GM19351 (cell line): ENCODE data around the gene FAT2.
"Not testable (repeated sequence)": the region's sequence is repeated elsewhere in the genome, so short reads cannot be mapped to it uniquely, and the experiment has no call there.

Experiments used
- ATAC-seq: cut with Tn5 transposase; IDR thresholded peaks from one replicate; pipeline ENCODE4 v1.9.1; 2021; ENCODE audit warnings: mild to moderate bottlenecking, moderate library complexity; ENCODE audit not compliant: unreplicated experiment

The FAT2 gene

DNA sequence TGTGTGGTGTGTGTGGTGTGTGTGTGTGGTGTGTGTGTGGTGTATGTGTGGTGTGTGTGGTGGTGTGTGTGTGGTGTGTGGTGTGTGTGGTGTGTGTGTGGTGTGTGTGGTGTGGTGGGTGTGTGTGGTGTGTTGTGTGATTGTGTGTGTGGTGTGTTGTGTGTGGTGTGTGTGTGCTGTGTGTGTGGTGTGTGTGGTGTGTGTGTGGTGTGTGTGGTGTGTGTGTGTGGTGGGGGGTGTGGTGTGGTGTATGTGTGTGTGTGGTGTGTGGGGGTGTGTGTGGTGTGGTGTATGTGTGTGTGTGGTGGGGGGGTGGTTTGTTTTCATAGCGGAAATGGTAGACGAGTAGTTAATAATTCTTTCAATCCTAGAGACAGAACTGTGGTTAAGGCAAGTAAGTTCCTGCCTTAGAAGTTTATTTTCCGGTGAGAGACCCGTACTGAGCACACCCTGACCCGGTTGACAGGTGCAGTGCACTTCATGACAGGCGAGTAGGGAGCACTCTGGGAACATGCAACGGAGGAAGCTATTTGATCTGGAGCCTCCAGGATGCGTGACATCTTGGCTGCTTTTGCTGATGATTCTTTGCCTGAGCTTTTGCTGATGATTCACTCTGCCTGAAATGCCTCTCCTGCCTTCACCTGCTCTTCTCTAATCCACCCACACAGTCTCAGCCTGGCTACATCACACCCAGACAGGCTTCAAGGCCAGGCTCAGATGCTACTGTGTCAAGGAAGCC, 21.7 kb upstream of the FAT2 start:
- ATAC-seq, result peak; percentile 80

DNA sequence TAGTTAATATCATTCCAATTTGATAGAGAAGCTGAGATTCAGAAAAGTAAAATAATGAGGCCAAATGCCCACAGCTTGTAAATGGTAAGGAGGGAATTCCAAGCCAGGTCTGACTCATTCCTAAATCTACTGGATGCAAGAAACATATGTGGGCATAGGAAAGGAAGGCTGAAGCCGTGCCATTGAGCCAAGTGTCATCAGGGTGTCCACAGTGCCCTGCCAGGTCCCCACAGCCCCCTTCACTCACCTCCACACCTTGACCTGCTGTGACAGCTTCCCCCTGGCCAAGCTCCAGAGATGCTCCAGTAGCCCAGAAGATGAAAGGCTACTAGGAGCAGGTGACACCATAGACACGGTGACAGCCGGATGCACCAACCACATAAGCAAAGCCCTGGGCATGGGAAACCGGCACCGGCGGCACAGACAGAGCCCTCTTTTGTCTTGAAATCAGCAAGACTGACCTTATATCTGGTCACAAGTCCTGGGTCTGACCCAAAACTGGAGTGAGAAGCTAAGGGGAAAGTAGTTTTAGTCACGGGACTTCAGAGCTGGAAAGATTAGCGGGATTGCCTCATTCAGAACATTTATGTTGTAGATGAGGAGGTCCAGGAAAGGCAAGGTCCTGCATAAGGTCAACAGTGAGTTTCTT, 20.1 kb upstream of the FAT2 start:
- no peak for ATAC-seq

DNA sequence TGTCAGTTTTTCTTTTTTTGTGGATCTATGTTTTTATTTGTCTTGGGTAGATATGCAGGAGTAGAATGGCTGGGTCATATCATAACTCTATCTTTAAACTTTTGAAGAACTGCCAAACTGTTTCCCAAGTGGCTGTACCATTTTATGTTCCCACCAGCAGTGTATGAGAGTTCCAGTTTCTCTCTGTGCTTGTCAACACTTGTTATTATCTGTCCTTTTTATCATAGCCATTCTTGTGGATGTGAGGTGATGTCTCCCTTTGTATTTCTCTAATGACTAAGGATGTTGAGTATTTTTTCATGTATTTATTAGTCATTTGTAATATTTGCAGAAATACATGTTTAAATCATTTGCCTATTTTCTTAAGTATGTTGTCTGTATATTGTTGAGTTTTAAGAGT, 17.4 kb upstream of the FAT2 start:
- ATAC-seq, result no peak

DNA sequence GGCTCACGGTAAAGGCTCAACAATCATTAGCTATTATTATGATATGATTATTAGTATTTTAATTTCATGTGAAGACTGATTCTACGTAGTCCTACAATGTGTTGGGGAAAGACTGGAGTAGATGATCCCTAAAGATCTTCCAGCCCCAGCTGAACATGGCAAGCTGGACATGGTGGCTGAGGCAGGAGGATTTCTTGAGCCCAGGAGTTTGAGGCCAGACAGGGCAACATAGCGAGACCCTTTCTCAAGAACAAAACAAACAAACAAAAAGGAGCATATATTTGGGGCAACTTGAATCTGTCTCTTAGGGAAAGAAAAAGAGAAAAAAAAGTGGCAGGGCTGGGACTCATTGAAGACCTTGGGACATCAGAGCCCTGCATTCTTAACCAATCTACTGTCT, 16.2 kb upstream of the FAT2 start:
- no peak for ATAC-seq

DNA sequence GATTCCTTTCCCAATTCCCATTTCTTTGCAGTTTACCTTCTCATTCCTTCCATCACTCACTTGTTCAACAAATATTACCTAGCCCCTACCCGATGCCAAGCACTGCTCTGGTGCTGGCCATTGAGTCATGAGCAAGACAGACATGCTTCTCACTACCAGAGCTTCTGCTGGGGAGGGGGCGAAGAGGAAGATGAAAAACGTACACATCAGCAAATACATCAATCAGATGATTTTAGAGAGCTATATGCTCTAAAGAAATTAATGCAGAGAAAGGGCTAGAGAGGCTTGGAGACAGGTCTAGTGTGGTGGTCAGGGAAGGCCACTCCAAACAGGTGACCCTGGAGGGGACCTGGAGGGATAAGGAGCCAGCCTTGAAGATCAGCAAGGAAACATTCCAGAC, 14.4 kb upstream of the FAT2 start:
- ATAC-seq, result no peak

DNA sequence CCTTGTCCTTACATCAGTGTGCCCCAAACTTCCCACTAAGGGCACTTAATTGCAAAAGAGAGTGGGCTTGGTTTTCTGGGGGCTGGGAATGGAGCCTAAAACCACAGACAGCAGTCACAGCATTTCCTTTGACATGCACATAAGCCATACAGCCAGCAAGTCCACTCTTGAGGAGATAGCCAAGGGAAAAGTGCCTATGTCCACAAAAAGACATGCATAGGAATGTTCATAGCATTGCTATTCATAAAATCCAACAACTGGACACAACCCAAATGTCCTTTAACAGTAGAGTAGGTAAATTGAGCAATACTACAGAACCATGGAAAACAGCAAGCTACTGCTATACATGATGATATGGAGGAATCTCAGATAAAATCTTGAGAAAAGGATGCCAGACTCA, 11.7 kb upstream of the FAT2 start:
- no peak for ATAC-seq

DNA sequence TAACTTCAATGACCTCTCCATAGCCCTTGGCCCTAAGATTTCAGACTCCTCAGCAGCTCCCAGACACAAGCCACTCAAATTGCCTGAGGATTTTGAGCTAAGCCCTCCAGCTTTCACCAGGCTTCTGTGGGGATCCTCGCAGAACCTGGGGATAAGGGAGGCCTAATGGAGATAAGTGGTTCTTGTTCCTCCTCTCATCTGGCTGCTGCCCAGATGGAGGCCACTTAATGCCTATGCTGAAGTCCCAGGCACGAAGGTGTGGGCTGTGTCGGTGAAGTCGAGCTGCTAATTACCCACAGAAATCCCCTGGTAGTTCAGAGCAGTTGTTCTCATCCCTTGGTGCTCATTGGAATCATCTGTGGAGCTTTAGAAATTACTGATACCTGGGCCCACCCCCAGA, 10.3 kb upstream of the FAT2 start:
- ATAC-seq, result no peak

DNA sequence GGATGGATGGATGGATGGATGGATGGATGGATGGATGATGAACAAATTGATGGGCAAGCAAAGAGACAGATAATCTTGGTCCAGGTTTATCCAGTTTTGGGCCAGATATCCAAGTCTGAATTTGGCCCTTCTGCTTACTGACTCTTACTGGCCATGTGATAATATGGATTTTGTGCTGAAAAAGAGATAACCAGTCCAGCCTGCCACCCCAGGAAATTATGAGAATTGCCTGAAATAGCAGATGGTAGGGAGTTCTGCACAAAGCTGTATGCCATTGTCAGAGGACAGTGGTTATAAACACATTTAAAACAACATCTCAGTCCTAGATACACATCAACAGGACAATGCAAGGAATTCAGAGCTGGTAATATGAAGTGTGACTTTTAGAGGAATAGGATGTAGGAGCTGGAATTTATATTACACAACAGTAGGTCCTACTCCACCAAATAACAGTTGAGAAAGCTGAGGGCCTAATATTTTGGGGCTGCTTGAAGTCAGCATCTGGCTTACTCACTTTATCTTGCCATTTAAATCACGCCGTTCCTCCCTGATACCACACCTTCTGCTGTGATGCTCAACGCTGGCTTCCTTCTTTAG, 9.0 kb upstream of the FAT2 start:
- ATAC-seq, result no peak

DNA sequence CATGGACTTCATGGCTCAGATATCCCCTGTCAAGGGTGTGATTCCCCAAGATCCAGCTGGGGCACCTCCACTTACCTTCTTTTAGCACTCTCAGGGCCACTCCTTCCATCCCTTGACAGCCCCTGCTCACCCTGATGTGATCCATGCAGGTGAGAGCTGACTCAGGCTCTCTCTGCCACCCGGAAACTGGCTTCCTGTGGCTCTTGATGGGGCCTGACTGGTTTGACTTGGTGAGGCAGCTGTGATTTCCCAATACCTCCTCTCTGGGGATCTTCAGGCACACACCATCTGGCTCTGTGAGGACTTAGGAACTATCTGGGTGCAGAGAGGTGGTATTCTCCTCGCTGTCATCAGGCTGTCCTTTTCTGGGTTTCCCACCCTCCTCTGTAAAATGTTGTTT, 7.9 kb upstream of the FAT2 start:
- ATAC-seq, result no peak

DNA sequence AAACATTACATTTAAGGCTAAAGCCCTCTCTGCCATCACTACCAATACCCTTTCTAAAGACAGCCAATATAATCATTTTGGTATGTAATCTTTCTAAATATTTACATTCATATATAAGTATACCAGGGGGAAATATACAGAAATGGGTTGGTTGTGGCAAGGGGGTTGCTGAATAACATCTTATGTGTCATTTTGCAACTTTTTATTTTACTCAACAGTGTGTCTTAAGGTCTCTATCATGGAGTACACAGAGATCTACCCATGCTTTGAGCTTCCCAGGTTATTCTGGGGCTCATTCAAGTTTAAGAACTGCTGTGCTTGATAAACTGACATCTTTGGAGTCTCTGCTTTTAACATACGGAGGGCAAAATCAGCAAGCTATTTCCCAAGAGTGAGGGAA, 7.4 kb upstream of the FAT2 start:
- no peak for ATAC-seq

DNA sequence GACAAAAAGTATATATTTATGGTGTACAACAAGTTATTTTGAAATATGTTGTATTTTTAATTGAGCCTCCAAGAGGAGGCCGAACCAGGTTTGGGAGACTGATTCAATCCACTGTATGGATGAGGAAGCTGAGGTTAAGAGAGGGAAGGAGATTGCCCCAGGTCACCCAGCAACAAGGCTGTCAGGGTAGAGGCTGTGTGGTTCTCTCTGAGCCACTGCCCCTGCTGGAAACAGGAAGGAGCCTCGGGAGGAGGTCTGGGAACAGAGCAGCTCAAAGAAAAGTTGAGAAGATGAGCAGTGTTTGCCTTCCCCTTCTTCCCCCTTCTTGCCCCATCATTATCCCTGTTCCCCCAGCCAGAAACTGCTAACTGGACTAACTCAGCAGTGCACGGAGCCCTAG, 6.6 kb upstream of the FAT2 start:
- ATAC-seq, result no peak

DNA sequence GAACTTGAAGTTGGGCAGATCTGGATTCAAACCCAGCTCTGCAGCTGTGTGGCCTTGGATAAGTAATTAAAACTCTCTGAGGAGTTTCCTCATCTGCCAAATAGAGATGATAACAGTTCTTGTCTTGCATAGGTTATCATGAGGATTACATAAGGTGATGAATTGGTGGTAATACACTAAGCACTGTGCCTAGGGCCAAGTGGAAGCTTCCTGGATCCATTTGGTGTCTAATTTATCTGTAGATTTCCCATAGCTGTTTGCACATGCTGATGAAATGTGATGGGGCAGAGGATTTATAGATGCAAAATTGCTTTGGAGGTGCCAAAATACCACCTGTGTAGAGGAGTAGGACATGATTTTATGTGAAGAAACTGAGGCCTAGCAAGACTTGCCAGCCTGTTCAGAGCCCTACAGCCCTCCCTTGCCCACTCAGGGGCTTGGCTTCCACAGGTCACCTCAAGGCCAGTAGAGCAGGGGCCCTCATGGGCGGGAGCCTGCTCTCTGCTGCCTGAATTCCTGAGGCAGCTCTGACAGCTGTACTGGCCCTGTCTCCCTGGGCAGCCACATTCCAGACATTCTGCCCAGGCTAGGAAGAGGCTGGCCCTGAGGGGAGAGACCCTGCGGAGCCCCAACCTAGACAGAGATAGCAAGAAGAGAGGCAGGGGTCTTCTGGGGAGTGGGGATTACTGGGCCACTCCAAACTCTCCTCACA, 5.9 kb upstream of the FAT2 start:
- ATAC-seq, result no peak

DNA sequence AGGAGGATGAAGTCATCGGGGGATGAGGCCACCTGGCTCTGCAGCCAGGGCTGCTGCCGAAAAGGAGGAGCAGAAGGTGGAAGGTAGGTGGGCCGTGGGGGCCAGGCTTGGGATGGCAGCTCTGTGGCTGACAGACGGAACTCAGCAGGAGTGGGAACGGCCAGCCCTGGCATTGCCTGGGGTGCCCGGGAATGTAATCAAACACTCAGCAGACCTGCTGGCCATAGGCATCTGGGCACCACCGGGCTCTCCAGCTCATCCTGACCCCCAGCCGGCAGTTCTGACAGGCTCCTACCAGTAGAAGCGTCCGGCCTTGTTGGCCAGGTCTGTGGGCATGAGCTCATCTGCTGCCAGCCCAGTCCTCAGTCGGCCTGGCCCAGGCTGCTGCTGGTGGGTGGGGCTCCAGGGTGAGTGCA, 4.3 kb upstream of the FAT2 start:
- no peak for ATAC-seq

DNA sequence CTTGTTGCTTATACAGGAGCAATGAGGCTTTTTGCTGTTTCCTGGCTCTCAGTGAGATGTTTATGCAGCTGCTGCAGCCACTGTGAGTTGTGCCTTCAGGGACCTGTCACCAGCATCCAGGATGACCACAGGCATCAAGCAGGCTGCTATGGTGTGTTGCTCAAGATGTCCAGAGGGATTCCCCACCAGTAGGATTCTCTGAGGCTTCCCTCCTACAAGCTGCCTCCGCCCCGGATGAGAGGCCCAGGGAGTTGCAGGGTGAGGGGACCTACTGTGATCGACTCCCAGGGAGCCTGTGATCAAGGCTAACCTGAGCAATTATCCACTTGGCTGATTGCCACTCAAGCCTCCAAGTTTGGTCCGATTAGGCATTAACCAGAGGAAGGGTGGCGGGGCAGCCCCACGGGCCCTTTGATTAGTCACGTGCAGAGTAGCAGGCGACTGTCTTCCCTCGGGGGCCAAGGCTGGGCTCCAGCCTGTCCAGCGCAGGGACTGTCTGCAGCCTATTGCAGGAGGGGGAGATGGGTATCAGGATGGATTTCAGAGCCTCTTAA, 1.8 kb upstream of the FAT2 start:
- no peak for ATAC-seq

DNA sequence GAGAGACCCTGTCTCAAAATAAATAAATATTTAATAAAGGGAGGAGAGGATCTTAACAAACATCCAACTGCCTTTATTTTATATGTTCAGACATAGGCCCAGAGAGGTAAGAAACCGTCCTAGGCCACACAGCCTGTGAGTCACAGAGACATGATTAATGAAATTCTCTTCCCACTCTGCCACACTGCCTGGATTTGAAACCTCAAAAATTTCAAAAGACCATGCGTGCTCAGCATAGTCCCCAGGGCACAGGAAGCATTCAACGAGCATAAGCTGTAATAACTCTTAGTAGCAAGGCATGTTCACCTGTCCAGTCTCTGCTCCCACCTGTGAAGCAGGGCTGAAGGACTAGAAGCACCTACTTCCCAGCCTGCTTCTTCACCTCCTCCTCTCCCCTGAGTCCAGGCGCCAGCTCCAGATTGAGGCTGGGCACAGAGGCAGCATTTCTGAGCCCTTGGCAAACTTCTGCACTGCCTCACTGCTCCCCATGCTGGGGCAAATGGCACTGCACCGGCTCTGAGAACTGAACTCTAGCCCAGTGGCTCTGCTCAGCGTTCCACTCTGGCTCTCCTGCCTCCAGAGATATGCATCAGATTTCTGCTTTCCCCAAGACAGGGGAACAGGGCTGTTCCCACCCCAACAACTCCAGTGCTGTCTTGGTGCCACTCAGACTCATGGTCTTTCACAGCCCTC, 1.1 kb downstream of the FAT2 start:
- ATAC-seq, result no peak

DNA sequence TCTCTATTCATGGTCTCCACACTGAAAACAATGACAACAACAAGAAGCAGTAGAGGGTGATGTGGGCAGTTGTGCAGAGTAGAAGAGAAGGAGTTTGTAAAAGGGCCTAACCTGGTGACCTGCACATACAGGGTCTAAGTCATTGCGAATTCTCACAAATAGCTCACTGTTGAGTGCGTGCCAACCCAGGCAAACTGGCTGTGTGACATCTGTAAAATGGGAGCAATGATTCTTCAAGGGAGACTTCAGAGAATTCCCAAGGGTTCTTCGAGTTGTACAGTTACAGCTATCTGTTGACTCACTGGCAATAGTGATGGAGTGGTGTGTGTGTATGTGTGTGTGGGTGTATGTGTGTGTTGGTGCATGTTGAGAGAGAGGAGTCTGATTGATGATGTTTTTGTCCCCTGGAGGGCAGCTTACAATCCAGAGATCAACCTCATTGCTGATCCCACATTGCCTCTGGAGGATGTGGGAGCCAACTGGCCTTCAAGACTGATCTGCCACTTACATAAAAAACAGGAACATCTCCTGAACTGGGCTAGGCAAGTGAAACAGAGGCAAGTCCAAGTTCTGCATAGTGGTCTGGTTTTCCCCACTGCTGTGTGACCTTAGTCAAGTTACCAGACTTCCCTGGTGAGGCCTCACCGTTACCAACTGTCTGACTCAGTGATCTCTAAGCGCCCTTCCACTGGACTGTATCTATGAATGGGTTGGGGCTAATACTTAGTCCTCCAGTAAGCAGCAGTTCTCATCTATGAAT, 3.2 kb downstream of the FAT2 start:
- no peak for ATAC-seq

DNA sequence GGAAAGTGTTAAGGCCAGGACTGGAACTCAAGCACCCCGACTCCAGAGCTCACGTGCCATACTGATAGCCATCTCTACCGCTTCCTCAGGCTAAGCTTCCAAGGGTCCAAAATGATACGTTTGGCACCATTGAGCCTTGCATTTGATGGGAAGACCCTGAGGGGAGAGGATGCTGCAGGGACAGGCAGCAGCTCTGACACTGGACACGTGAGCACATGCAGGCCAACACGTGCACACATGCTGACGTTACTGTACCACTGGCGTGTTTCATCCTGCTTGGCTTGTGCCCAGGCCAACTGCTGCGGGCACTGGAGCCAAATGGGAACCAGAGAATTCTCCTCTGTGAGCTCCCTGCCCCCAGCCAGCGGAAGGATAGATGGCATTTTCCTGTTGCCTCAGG, 5.2 kb downstream of the FAT2 start:
- no peak for ATAC-seq

DNA sequence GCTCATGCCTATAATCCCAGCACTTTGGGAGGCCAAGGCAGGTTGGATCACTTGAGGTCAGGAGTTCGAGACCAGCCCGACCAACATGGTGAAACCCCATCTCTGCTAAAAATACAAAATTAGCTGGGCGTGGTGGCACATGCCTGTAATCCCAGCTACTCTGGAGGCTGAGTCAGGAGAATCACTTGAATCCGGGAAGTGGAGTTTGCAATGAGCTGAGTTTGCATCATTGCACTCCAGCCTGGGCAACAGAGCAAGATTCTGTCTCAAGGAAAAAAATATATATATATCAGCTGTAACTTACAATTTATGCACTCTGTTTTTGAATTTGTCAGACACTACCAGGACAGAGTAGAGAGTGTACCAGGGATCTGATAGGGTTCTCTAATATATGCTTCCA, 5.8 kb downstream of the FAT2 start:
- not testable (repeated sequence) for ATAC-seq

DNA sequence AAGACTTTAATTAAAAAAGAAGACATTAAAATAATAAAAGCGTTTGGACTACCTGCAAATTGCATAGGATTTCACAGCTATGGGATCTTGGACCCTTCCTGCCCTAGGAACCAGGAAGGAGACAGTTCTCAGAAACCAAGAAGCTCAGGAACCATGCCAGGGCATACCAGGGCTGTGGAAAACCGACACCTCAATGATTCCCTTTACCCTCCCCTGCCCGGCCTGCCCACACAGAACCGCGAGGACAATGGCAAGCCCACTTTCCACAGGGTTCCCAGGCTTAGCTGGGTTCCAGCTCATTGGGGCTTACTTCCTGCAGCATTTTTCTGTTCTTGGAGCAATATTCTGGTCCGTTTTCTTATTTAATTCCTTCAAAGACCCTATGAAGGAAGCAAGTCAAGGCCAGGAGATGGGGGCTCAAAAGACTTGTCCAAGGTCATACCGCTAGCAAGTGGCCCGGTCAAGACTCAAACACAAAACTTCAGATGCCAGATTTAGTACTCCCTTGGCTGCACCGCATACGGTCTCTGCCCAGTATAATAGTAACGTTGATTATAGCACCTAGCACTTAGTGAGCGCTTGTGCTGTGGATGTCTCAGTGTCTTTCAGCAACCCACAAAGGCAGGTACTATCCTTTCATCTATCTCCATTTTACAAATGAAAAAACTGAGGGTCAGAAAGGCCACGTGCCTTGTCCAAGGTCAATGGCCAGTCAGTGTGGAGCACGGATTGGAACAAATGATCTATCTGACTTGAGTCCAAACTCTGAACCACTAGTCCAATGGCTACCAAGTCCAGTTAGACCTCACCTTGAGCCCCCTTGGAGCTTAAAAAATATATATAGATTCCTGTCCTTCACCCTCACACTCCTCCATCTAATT, 6.8 kb downstream of the FAT2 start:
- ATAC-seq, result no peak
